Measurements from ENCODE around the gene ERCC6. TPM values are rescaled to one million over a fixed set of nuclear protein-coding genes. Genes with fewer than 3 reads are reported as not detected.

The ERCC6 gene
- total RNA-seq, 1 donor from 2014 or later, result 11.2 TPM

- no peak overlapping the region for H3K4me3 Mint-ChIP-seq
- intact Hi-C loops (cut with micrococcal nuclease), result loop anchor here (1.0 to 2.0 kb wide), 3 partner anchors 112 to 861 kb away; no protein-coding TSS in a partner anchor
- no peaks in the 10 kb centered on the region for H3K27me3 Mint-ChIP-seq (ENCODE audit: insufficient read depth)
- no peak for DNase-seq (ENCODE audit: low spot score)
- H3K4me1 Mint-ChIP-seq (ENCODE audit: low read depth), result no peaks in the 10 kb centered on the region
- H3K36me3 Mint-ChIP-seq (ENCODE audit: low read depth), result peaks cover 15% of the 10 kb centered on the region
- H3K9me3 Mint-ChIP-seq, result no peaks in the 10 kb centered on the region
- H3K27ac Mint-ChIP-seq, result no peak overlapping the region
Observed at GRCh38 chr10:49519717-49520116, 19.2 kb downstream of the ERCC6 start.

DNA sequence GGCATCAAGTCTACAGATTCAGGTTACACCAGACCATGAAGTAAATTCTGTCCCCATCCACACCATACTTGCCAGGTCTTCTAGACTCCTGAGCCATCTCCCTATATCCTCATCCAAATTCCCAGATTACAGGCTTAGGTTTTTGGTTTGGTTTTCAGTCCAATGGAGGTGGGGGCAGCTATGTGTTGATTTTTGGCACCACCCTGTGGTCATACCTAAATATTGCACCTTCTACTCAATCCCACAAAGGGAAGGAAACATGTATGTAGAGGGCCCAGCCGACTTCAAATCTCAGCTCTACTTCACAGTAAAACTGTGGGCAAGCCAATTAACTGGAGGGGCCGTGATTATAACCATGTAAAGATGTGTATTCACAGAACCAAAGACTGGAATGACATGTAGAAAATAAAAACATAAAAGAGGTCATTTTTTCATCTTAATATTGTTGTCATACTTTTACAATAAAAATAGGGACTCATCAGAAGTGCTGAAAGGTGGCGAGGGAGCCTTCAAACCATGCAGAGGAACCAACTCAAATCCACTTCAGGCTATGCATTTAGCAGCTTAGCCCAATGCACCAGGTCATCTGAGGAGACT lies 19.8 kb downstream of the ERCC6 start:
- intact Hi-C loops (cut with micrococcal nuclease), result loop anchor here (1.0 to 2.0 kb wide), 3 partner anchors 112 to 861 kb away; no protein-coding TSS in a partner anchor
- Mint-ChIP-seq H3K4me3 (no peak overlapping the region), H3K27ac (no peak overlapping the region), H3K27me3 (ENCODE audit: insufficient read depth) (no peaks in the 10 kb centered on the region), H3K36me3 (ENCODE audit: low read depth) (peaks cover 10% of the 10 kb centered on the region), H3K4me1 (ENCODE audit: low read depth) (no peaks in the 10 kb centered on the region), H3K9me3 (no peaks in the 10 kb centered on the region)
- DNase-seq (ENCODE audit: low spot score), result no peak

DNA sequence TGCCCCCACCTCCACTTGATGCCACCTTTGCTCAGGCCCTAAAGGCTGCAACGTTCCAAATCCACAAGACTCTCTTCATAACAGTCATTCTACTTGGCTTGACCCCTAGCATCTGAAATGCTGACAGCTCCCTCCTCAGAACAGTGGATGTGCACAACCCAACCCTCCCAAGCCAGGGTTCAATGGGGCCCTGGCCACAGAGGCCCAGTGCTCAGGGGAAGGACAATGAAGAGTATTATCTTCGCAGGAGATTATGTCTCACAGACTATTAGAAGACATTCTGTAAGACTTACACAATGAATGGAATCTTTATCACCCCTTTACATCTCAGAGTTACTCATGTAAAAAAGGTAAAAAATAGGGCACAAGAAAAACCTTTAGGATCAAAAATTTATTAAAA lies 20.4 kb downstream of the ERCC6 start:
- peaks cover 6% of the 10 kb centered on the region for H3K36me3 Mint-ChIP-seq (ENCODE audit: low read depth)
- no peaks in the 10 kb centered on the region for H3K9me3 Mint-ChIP-seq
- H3K4me3 Mint-ChIP-seq, result no peak overlapping the region
- no peaks in the 10 kb centered on the region for H3K27me3 Mint-ChIP-seq (ENCODE audit: insufficient read depth)
- intact Hi-C loops (cut with micrococcal nuclease), result loop anchor here (2.0 kb wide), 1 partner anchor 538 kb away; no protein-coding TSS in a partner anchor
- H3K27ac Mint-ChIP-seq, result no peak overlapping the region
- no peaks in the 10 kb centered on the region for H3K4me1 Mint-ChIP-seq (ENCODE audit: low read depth)
- no peak for DNase-seq (ENCODE audit: low spot score)

GRCh38 chr10:49516216-49516970 lies 22.5 kb downstream of the ERCC6 start:
- Mint-ChIP-seq H3K36me3 (ENCODE audit: low read depth) (peaks cover 5% of the 10 kb centered on the region), H3K27me3 (ENCODE audit: insufficient read depth) (no peaks in the 10 kb centered on the region), H3K27ac (no peak overlapping the region), H3K4me3 (no peak overlapping the region), H3K4me1 (ENCODE audit: low read depth) (no peaks in the 10 kb centered on the region), H3K9me3 (no peaks in the 10 kb centered on the region)
- intact Hi-C loops (cut with micrococcal nuclease), result no loop called here
- no peak for DNase-seq (ENCODE audit: low spot score)

- Mint-ChIP-seq H3K4me3 (no peak overlapping the region), H3K9me3 (no peaks in the 10 kb centered on the region), H3K27me3 (ENCODE audit: insufficient read depth) (peaks cover 6% of the 10 kb centered on the region), H3K4me1 (ENCODE audit: low read depth) (peaks cover 18% of the 10 kb centered on the region), H3K27ac (no peak overlapping the region), H3K36me3 (ENCODE audit: low read depth) (peaks cover 2% of the 10 kb centered on the region)
- intact Hi-C loops (cut with micrococcal nuclease), result loop anchor here (1.0 to 2.0 kb wide), 4 partner anchors 27 to 536 kb away; partner anchors contain the start of gene ERCC6
- no peak for DNase-seq (ENCODE audit: low spot score)
Observed at GRCh38 chr10:49512121-49512809, 26.7 kb downstream of the ERCC6 start.

- H3K27ac Mint-ChIP-seq, result no peak overlapping the region
- peaks cover 18% of the 10 kb centered on the region for H3K4me1 Mint-ChIP-seq (ENCODE audit: low read depth)
- H3K27me3 Mint-ChIP-seq (ENCODE audit: insufficient read depth), result peaks cover 12% of the 10 kb centered on the region
- DNase-seq (ENCODE audit: low spot score), result no peak
- no peak overlapping the region for H3K4me3 Mint-ChIP-seq
- intact Hi-C loops (cut with micrococcal nuclease), result no loop called here
- H3K9me3 Mint-ChIP-seq, result no peaks in the 10 kb centered on the region
- peaks cover 6% of the 10 kb centered on the region for H3K36me3 Mint-ChIP-seq (ENCODE audit: low read depth)
Observed at GRCh38 chr10:49509771-49510303, 29.1 kb downstream of the ERCC6 start.

GRCh38 chr10:49508654-49509053 lies 30.3 kb downstream of the ERCC6 start:
- H3K36me3 Mint-ChIP-seq (ENCODE audit: low read depth), result peaks cover 6% of the 10 kb centered on the region
- peaks cover 12% of the 10 kb centered on the region for H3K27me3 Mint-ChIP-seq (ENCODE audit: insufficient read depth)
- no peaks in the 10 kb centered on the region for H3K9me3 Mint-ChIP-seq
- H3K27ac Mint-ChIP-seq, result no peak overlapping the region
- no peak overlapping the region for H3K4me3 Mint-ChIP-seq
- peaks cover 18% of the 10 kb centered on the region for H3K4me1 Mint-ChIP-seq (ENCODE audit: low read depth)
- no peak for DNase-seq (ENCODE audit: low spot score)
- intact Hi-C loops (cut with micrococcal nuclease), result no loop called here

- peak; percentile 34 for DNase-seq (ENCODE audit: low spot score)
- intact Hi-C loops (cut with micrococcal nuclease), result no loop called here
- Mint-ChIP-seq H3K9me3 (no peaks in the 10 kb centered on the region), H3K4me3 (no peak overlapping the region), H3K36me3 (ENCODE audit: low read depth) (peaks cover 6% of the 10 kb centered on the region), H3K4me1 (ENCODE audit: low read depth) (peaks cover 18% of the 10 kb centered on the region), H3K27me3 (ENCODE audit: insufficient read depth) (peaks cover 13% of the 10 kb centered on the region), H3K27ac (no peak overlapping the region)
Observed at GRCh38 chr10:49508249-49508648, 30.7 kb downstream of the ERCC6 start.

DNA sequence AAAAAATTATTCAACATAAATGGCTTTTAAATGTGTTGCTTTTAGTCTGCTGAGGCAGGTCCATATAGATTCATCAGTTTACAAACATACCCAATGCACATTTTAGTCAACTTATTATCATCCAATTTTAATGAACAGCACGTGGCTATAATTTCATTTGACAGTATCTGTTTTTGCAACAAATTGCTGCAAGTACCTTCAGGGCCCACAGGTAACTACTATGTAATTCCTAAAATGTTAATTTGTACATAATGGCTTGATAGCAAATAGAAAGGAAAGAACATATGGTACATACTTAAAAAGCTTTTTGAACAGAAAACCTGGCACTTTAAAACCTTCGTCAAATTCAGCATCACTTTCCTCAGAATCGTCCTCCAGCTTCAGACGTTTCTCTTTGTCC lies 33.3 kb downstream of the ERCC6 start:
- Mint-ChIP-seq H3K4me3 (no peak overlapping the region), H3K4me1 (ENCODE audit: low read depth) (peaks cover 18% of the 10 kb centered on the region), H3K27ac (no peak overlapping the region), H3K9me3 (no peaks in the 10 kb centered on the region), H3K36me3 (ENCODE audit: low read depth) (peaks cover 6% of the 10 kb centered on the region), H3K27me3 (ENCODE audit: insufficient read depth) (peaks cover 16% of the 10 kb centered on the region)
- intact Hi-C loops (cut with micrococcal nuclease), result no loop called here
- no peak for DNase-seq (ENCODE audit: low spot score)

DNA sequence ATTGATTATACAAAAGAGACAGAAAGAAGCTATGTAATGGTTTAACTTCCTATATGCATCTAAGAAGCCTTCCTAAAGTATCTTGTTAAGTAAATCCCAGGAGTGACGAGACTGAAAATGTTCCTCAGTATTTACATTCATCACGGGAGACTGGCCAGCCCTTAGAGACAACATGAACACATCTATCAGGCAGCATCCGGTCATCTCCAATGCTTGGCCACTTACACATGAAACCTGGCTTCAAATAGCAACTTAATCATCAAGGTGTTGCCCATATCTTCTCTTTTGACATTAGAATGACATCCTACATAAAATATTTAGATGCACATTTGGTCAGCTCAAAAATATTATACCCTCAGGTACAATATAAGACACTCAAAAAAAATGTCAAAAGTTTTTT lies 33.8 kb downstream of the ERCC6 start:
- no peaks in the 10 kb centered on the region for H3K9me3 Mint-ChIP-seq

DNA sequence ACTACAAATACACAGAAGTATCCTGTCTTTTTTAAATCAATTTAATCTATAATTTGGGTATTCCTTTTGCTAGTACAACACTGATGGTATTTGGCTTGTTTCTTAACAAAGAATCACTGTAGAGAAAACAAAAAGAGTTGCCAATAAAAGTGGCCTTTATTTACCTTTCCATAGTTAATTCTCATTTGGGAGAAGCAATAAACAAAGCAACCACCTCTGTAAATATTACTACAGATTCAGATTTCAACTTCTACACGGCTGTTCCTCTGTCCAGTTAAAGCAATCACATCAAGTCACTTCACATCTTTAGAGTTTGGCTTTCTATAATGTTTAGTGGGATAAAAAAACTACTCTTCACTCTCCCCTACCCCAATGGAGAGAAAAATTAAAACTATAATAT lies 34.4 kb downstream of the ERCC6 start:
- Mint-ChIP-seq H3K27me3 (ENCODE audit: insufficient read depth) (peaks cover 12% of the 10 kb centered on the region), H3K9me3 (no peaks in the 10 kb centered on the region), H3K4me3 (no peak overlapping the region), H3K27ac (no peak overlapping the region), H3K36me3 (ENCODE audit: low read depth) (peaks cover 10% of the 10 kb centered on the region), H3K4me1 (ENCODE audit: low read depth) (peaks cover 18% of the 10 kb centered on the region)
- no peak for DNase-seq (ENCODE audit: low spot score)
- intact Hi-C loops (cut with micrococcal nuclease), result no loop called here

More for the DNA sequence above, 33.8 kb downstream of the ERCC6 start:
- H3K36me3 Mint-ChIP-seq (ENCODE audit: low read depth), result peaks cover 10% of the 10 kb centered on the region
- peaks cover 18% of the 10 kb centered on the region for H3K4me1 Mint-ChIP-seq (ENCODE audit: low read depth)
- H3K4me3 Mint-ChIP-seq, result no peak overlapping the region
- intact Hi-C loops (cut with micrococcal nuclease), result no loop called here
- H3K27ac Mint-ChIP-seq, result no peak overlapping the region
- DNase-seq (ENCODE audit: low spot score), result no peak
- H3K27me3 Mint-ChIP-seq (ENCODE audit: insufficient read depth), result peaks cover 12% of the 10 kb centered on the region

GRCh38 chr10:49502358-49502757 lies 36.6 kb downstream of the ERCC6 start:
- Mint-ChIP-seq H3K4me3 (no peak overlapping the region), H3K27ac (no peak overlapping the region), H3K27me3 (ENCODE audit: insufficient read depth) (peaks cover 10% of the 10 kb centered on the region), H3K9me3 (no peaks in the 10 kb centered on the region), H3K4me1 (ENCODE audit: low read depth) (no peaks in the 10 kb centered on the region), H3K36me3 (ENCODE audit: low read depth) (peaks cover 10% of the 10 kb centered on the region)
- no peak for DNase-seq (ENCODE audit: low spot score)
- intact Hi-C loops (cut with micrococcal nuclease), result no loop called here

DNA sequence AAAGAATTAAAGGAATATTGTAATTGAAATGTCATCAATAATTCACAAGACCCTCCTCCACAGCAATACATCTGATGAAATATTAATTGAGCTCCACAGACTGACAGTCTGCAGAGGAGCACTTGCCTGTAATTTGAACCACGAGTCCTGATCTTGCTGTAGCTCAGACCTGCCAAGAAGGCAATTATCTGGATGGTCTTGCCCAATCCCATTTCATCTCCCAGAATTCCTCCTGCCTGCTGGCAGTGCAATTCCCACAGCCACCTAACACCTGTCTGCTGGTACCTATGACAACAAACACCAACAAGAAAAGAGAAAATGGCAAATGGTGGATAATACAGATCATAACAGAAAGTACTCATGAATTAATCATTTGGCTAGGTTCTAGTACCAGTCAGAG lies 38.5 kb downstream of the ERCC6 start:
- Mint-ChIP-seq H3K9me3 (no peaks in the 10 kb centered on the region), H3K36me3 (ENCODE audit: low read depth) (peaks cover 8% of the 10 kb centered on the region), H3K27me3 (ENCODE audit: insufficient read depth) (peaks cover 4% of the 10 kb centered on the region), H3K27ac (no peak overlapping the region), H3K4me1 (ENCODE audit: low read depth) (no peaks in the 10 kb centered on the region), H3K4me3 (no peak overlapping the region)
- no peak for DNase-seq (ENCODE audit: low spot score)
- intact Hi-C loops (cut with micrococcal nuclease), result no loop called here
